ENCODE results near the gene ZFP64.

Gene ZFP64

DNA sequence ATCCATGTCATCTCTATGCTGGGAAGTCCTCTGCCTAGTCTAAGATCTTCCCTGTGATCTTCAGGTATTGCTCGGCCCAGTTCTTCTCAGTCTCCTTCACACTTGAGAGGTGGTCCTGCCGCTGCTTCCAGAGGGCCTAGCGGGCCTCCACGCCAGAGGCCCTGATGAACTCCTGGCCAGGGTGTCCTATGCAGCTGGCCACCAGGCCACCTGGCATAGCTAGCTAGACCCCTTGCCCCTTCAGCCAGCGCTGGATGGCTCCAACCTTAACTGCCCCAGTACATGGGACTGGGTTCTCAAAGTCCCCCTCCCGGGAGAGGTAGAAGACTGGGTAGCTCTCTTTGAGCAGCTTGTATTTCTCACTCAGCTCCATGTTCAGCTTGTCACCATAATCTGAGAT is 81.1 kb downstream of the ZFP64 start:
- no peak overlapping the region for H3K4me3 ChIP-seq
- H3K27ac ChIP-seq: no peak overlapping the region
- TF ChIP-seq CTCF (IDR thresholded peaks at IDR 0.05): no peak
- no peak for DNase-seq (ENCODE audit: low spot score)

- DNase-seq (ENCODE audit: low spot score): no peak
These were observed 85.8 kb downstream of the ZFP64 start for GRCh38 chr20:52105442-52106422.

DNA sequence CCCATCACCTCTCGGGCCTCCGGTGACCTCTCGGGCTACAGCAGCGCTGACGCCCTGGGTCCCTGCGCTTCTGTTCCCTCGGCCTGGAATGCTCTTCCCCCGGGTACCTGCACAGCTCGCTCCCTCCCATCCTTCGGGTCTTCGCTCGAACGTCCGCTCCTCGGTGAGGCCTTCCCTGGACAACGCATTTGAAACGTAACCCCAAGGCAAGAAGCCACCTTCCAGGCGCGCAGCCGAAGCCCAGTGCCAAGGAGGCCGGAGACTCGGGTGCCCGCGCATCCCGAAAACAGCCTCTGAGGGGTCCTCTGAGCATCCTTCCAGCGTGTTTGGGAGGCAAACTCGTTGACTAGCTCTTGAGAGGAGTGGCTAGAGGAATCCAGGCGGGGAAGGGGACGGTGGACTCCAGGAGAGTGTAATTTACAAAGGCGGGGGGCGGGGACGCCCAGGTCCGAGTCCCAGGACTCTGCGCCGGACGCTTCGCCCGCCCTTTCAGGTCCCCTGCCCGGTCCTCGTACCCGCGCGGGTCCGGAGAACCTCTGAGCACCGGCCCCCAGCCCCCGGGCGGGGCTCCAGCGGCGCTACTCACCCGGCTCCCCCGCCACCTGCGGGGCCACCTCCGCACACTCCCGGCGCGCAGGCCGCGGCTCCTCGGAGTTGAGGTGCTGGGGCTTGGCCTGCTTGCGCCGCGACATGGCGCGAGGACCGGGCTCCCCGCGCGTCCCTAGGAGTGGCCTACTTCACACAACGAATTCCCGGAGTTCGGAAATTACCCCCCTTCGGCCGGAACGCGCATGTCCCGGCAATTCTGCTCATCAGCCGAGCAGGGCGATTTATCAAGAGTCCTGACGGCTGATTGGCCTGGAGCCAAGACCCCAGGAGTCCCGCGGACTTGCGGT is 86.8 kb downstream of the ZFP64 start:
- no peak for DNase-seq (ENCODE audit: low spot score)

More at GRCh38 chr20:52105442-52106422, 85.8 kb downstream of the ZFP64 start:
- H3K4me3 ChIP-seq: peak overlapping the region; percentile 68
- TF ChIP-seq CTCF (IDR thresholded peaks at IDR 0.05): no peak
- no peak overlapping the region for H3K27ac ChIP-seq

GRCh38 chr20:52103913-52104545 is 87.5 kb downstream of the ZFP64 start:
- no peak for TF ChIP-seq CTCF (IDR thresholded peaks at IDR 0.05)
- Histone ChIP-seq H3K4me3 (peak overlapping the region; percentile 68), H3K27ac (no peak overlapping the region)
- no peak for DNase-seq (ENCODE audit: low spot score)

More for the DNA sequence above, 86.8 kb downstream of the ZFP64 start:
- peak overlapping the region; percentile 68 for H3K4me3 ChIP-seq
- H3K27ac ChIP-seq: no peak overlapping the region
- no peak for TF ChIP-seq CTCF (IDR thresholded peaks at IDR 0.05)

DNA sequence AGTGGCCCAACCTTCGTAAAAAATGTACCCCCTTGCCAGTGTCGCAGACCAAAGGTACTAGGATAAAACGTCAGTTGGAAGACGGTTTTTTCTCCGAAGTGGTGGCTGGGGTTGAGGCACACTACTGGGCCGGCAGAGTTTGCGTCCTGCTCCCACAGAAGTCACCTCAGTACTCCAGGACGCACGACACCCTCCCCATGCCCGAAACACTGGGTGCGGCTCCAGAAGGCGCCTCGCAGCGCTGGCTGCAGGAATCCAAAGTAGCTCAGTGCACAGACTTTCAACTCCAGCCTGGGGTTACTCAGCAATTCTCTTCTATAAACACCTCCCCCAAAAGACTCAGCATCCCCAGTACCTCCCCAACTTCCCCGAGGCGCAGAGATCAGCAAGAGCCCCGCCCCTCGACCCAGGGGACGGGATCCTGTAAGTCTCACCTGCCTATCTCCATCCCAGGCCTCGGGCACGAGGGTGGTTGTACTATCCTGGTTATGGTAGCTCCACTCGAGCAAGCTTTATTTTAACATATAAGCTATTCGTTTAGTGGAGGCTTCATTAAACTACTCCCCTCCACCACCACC is 88.2 kb downstream of the ZFP64 start:
- Histone ChIP-seq H3K27ac (no peak overlapping the region), H3K4me3 (peak overlapping the region; percentile 68)
- DNase-seq (ENCODE audit: low spot score): no peak
- no peak for TF ChIP-seq CTCF (IDR thresholded peaks at IDR 0.05)

DNA sequence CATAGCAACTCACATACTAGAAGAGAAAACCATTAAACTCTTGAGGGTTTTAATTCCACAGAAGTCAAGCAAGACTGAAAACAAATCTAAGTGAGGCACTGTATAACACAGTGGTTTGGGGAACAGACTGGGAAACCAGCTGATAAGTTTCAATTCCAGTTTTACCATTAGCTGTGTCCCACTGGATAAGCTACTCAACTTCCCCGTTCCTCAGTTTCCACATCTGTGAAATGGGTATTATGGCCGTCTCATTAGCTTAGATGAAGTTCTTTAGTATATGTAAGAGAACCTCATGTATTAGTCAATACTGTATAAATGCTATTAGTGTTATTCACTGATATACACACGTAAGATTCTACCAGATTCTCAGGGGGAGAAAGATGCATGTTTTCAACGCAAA is 89.0 kb downstream of the ZFP64 start:
- Histone ChIP-seq H3K27ac (no peak overlapping the region), H3K4me3 (no peak overlapping the region)
- no peak for DNase-seq (ENCODE audit: low spot score)
- TF ChIP-seq CTCF (IDR thresholded peaks at IDR 0.05): no peak
